Spleen (tissue), 7 donors: ENCODE measurements around the gene NANS.

Experiments used
- CTCF ChIP-seq, 11 experiments: fragments of 200-600 bp in 7 of 11; fragments of 450-650 bp in 4 of 11; sonication (generic) in 4 of 11; IDR thresholded peaks in 8 of 11; conservative IDR thresholded peaks in 3 of 11; 1 replicate in 7 of 11; 2 replicates in 4 of 11; pipeline versions ENCODE4 v1.4.0 to v1.8.0; 2016 to 2021; ENCODE audit warnings: antibody characterized with exemption in 11 of 11, inconsistent platforms in 4 of 11, mild to moderate bottlenecking in 1 of 11
- POLR2AphosphoS5 ChIP-seq, 3 donors: sonication (generic); formaldehyde crosslinking; IDR thresholded peaks; one replicate each; pipeline ENCODE4 v1.5.1; 2017; ENCODE audit warnings: antibody characterized with exemption in 3 of 3
- donor health status: DM: no; HTN: no; CAD: no; lungs with moderate emphysema.
- donor health status: DM: no; HTN: no; CAD: no.
- donor health status: DM: no; HTN: no; CAD: no.

- no peak for TF ChIP-seq POLR2AphosphoS5 (IDR thresholded peaks at IDR 0.05)
- TF ChIP-seq CTCF (IDR thresholded peaks at IDR 0.05 in 8 of 11, conservative IDR thresholded peaks at IDR 0.05 in 3 of 11) = no peak
Measured at GRCh38 chr9:98128316-98128715, 71.8 kb downstream of the NANS start.
